Heart left ventricle (tissue), 16 donors: ENCODE data around the gene SEC22A. TPM values are rescaled to one million over a fixed set of nuclear protein-coding genes. Genes with fewer than 3 reads are reported as not detected.

Experiments
- ATAC-seq, 4 donors: fragments of 200-7000 bp; cut with Tn5 transposase; one replicate each; pipeline ENCODE4 v1.9.1; 2020 to 2022; ENCODE audit warnings: moderate library complexity in 4 of 4, mild to moderate bottlenecking in 3 of 4, moderate number of reproducible peaks in 1 of 4
- DNase-seq, 5 donors: peaks; one replicate each; pipeline ENCODE4 v3.0.0-alpha.2; 2020
- H3K27ac ChIP-seq, 12 donors: fragments of 200-600 bp; sonication (generic) in 4 of 12; one replicate each; pipeline versions ENCODE4 v1.5.0 to v1.8.0; 2016 to 2022; ENCODE audit warnings: mild to moderate bottlenecking in 2 of 12
- H3K27me3 ChIP-seq, 9 donors: fragments of 200-600 bp; sonication (generic) in 2 of 9; one replicate each; pipeline versions ENCODE4 v1.5.1 to v1.8.0; 2016 to 2022; ENCODE audit warnings: mild to moderate bottlenecking in 3 of 9
- H3K36me3 ChIP-seq, 9 donors: fragments of 200-600 bp; sonication (generic) in 2 of 9; one replicate each; pipeline versions ENCODE4 v1.5.0 to v1.8.0; 2018 to 2022; ENCODE audit warnings: mild to moderate bottlenecking in 2 of 9
- H3K4me1 ChIP-seq, 12 donors: fragments of 200-600 bp; sonication (generic) in 4 of 12; one replicate each; pipeline versions ENCODE4 v1.5.0 to v1.8.0; 2016 to 2022; ENCODE audit warnings: mild to moderate bottlenecking in 3 of 12
- H3K4me3 ChIP-seq, 12 donors: fragments of 200-600 bp; sonication (generic) in 4 of 12; one replicate each; pipeline versions ENCODE4 v1.5.0 to v1.8.0; 2017 to 2022; ENCODE audit warnings: mild to moderate bottlenecking in 9 of 12, moderate library complexity in 4 of 12
- H3K9me3 ChIP-seq, 12 donors: fragments of 200-600 bp; sonication (generic) in 4 of 12; one replicate each; pipeline versions ENCODE4 v1.5.0 to v1.8.0; 2016 to 2022; ENCODE audit warnings: mild to moderate bottlenecking in 1 of 12
- POLR2A ChIP-seq, 2 donors: fragments of 450-650 bp; IDR thresholded peaks; one replicate each; pipeline ENCODE4 v1.6.1; 2017; ENCODE audit warnings: antibody characterized with exemption in 2 of 2, mild to moderate bottlenecking in 2 of 2, moderate library complexity in 2 of 2
- WGBS, 4 donors: extraction: QIAGEN DNeasy Blood & Tissue Kit in 2 of 4; methylation state at CpG; one replicate each; pipeline versions ENCODE4 v1.1.5 to v1.1.7; 2013 to 2018; 5-methylcytosine and 5-hydroxymethylcytosine counted together
- intact Hi-C, 10 donors: fragments of 100-400 bp; cut with DNase I; formaldehyde crosslinking; loops; one replicate each; pipeline versions ENCODE4 v1.11.1 to v1.14.2; 2022
- polyA plus RNA-seq, 2 donors: library from polyadenylated mRNA; stranded (reverse); fragments of 200-250 nt; gene quantifications; one replicate each; pipeline ENCODE4 v1.2.3, GENCODE V29; 2013
- total RNA-seq, 9 donors: library from RNA; depleted of rRNA in 2 of 9; stranded (reverse); fragments of >200 nt in 2 of 9; fragmentation: NEBNext Ultra II Directional in 3 of 9; extraction: Animal tissue kit (Norgen Biotek cat#: 25700) in 3 of 9; gene quantifications; one replicate each; pipeline versions ENCODE4 v1.1.0 to v1.2.4, GENCODE V29; 2016 to 2023
- TF ChIP-seq, protein P1 (sequence below), 12 donors: fragments of 200-600 bp; sonication (generic) in 4 of 12; IDR thresholded peaks; one replicate each; pipeline versions ENCODE4 v1.5.0 to v1.8.0; 2018 to 2022; ENCODE audit warnings: antibody characterized with exemption in 12 of 12, mild to moderate bottlenecking in 5 of 12
- donor health status: ischemic (EF 13 %, LVEDD 7.1; RV severe dilation, severe dysfunction).
- donor health status: healthy with polysubstance abuse.
- donor health status: DM: no; HTN: yes; CAD: no.
- donor health status: DM: no; HTN: no; CAD: no.
- donor health status: ischemic (EF 25% LVEDD 6.9; RV normal size, moderate dysfunction).
- donor health status: ischemic (EF 25% LVEDD 5.7; RV mildly dilated, moderate dysfunction).
- donor health status: healthy.
- donor health status: DM: yes; HTN: yes; CAD: no.
- donor health status: ischemic (EF 35%, LVEDD 5.7; RV mildly dilated, moderate dysfunction).
- donor health status: nonischemic (EF 11% LVEDD 7.7; RV severe dilation, severe dysfunction).
- donor health status: DM: yes; HTN: yes; CAD: no.
- donor health status: PGD.
- donor health status: ischemic (EF 29% LVEDD 5.4; RV normal size, mild dysfunction).
- donor health status: nonischemic (EF 23%, LVEDD 6.1; RV moderate dilation, normal function).

Gene SEC22A
- total and polyA plus RNA-seq, 11 donors, result 2.2 to 27.0 (median 10.0) TPM

DNA sequence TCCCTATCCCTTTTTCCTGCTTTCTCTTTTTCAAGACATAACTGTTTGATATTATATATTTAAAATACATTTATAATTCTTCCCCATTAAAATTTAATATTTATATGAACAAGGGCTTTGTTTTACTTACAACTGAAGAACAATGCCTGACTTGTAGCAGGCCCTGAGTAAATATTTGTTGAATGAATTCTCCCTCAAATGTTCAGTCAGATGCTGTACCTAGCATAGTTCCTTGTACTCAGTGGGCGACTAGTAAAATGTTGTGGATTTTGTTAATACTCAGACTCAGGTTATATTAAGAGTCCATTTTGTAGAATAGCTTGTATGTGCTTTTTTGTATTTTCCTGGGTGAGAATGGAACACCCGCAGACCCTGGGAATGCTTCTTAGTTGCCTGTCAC is 69.1 kb downstream of the SEC22A start:
- TF ChIP-seq POLR2A (IDR thresholded peaks at IDR 0.05), result no peak
- TF ChIP-seq, protein P1, sequence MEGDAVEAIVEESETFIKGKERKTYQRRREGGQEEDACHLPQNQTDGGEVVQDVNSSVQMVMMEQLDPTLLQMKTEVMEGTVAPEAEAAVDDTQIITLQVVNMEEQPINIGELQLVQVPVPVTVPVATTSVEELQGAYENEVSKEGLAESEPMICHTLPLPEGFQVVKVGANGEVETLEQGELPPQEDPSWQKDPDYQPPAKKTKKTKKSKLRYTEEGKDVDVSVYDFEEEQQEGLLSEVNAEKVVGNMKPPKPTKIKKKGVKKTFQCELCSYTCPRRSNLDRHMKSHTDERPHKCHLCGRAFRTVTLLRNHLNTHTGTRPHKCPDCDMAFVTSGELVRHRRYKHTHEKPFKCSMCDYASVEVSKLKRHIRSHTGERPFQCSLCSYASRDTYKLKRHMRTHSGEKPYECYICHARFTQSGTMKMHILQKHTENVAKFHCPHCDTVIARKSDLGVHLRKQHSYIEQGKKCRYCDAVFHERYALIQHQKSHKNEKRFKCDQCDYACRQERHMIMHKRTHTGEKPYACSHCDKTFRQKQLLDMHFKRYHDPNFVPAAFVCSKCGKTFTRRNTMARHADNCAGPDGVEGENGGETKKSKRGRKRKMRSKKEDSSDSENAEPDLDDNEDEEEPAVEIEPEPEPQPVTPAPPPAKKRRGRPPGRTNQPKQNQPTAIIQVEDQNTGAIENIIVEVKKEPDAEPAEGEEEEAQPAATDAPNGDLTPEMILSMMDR (IDR thresholded peaks at IDR 0.05), result no peak
- DNase-seq, result no peak
- ATAC-seq, result no peak
- Histone ChIP-seq H3K4me1 (peaks cover 0 to 26% (median 1%) of the 10 kb centered on the region in 12 donors), H3K4me3 (no peak overlapping the region), H3K9me3 (peaks cover 0 to 5% (median 0%) of the 10 kb centered on the region in 12 donors), H3K27ac (peak overlapping the region in 2 of 12 donors; percentile 30 to 36), H3K36me3 (peaks cover 0 to 10% (median 0%) of the 10 kb centered on the region in 9 donors), H3K27me3 (no peaks in the 10 kb centered on the region)
- intact Hi-C loops, result no loop called here
- WGBS, 4 donors, result 85 to 96% (median 89%) methylated on average over 2 of the region's 2 CpGs

DNA sequence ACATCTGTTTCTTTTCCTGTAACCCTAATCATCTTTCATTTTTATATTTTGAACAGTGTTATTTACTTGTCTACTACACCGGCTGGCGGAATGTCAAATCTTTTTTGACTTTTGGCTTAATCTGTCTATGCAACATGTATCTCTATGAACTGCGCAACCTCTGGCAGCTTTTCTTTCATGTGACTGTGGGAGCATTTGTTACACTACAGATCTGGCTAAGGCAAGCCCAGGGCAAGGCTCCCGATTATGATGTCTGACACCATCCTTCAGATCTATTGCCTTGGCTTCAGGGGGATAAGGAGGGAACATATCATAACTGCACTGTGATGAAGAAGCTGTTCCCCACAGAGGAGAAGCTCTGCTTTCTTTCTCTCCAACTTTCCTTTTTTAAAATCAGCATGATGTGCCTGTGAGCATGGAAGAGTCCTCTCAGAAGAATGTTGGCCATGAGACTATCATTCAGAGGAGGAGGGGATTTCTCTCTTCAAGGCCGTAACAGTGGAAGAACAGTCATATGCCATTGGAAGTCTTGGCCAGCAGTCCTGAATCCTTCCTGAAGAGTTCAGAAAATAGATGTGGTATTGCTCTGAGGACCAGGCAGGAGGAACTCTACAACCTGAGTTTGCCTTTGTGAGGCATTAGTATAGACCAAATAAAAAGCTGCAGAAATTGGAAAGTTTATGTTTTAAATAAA is 69.9 kb downstream of the SEC22A start:
- peaks cover 0 to 10% (median 0%) of the 10 kb centered on the region in 9 donors for H3K36me3 ChIP-seq
- intact Hi-C loops, result no loop called here
- TF ChIP-seq POLR2A (IDR thresholded peaks at IDR 0.05), result no peak
- TF ChIP-seq, protein P1 (IDR thresholded peaks at IDR 0.05), result no peak
- no peaks in the 10 kb centered on the region for H3K27me3 ChIP-seq
- H3K27ac ChIP-seq, result peak overlapping the region in 5 of 12 donors; percentile 2 to 36 (median 30)
- WGBS, 4 donors, result 34 to 36% (median 35%) methylated on average over 5 of the region's 5 CpGs
- H3K4me1 ChIP-seq, result peaks cover 0 to 26% (median 1%) of the 10 kb centered on the region in 12 donors
- H3K4me3 ChIP-seq, result no peak overlapping the region
- ATAC-seq (peak; percentile 72 to 84 (median 82)), DNase-seq (peak in 2 of 5 donors; percentile 48 to 59)
- H3K9me3 ChIP-seq, result peaks cover 0 to 4% (median 0%) of the 10 kb centered on the region in 12 donors

DNA sequence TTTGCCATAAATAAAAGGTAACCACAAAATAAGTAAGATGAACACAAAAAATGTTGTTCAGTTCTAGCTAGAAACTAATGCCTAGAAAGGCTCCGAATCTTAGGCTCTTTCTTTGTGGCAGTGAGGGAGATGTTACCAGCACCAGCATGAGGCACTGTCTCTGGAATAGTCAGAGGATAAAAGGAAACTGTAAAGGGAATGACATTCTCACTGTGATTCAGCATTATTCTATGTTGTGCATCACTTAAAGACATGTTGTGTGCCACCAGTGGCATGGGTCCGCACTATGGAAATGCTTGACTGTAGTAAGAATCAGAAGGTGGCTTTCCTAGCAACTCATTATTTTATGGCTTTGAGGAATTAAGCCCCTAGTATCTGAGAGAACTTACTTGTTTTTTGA is 70.8 kb downstream of the SEC22A start:
- Histone ChIP-seq H3K4me1 (peaks cover 0 to 26% (median 1%) of the 10 kb centered on the region in 12 donors), H3K9me3 (no peaks in the 10 kb centered on the region), H3K36me3 (peaks cover 0 to 10% (median 0%) of the 10 kb centered on the region in 9 donors), H3K4me3 (no peak overlapping the region), H3K27ac (no peak overlapping the region), H3K27me3 (no peaks in the 10 kb centered on the region)
- no peak for ATAC-seq
- no peak for TF ChIP-seq POLR2A (IDR thresholded peaks at IDR 0.05)
- TF ChIP-seq, protein P1 (IDR thresholded peaks at IDR 0.05), result no peak
- intact Hi-C loops, result no loop called here
- no peak for DNase-seq
- WGBS, 4 donors, result 95 to 98% (median 97%) methylated on average over 2 of the region's 2 CpGs

DNA sequence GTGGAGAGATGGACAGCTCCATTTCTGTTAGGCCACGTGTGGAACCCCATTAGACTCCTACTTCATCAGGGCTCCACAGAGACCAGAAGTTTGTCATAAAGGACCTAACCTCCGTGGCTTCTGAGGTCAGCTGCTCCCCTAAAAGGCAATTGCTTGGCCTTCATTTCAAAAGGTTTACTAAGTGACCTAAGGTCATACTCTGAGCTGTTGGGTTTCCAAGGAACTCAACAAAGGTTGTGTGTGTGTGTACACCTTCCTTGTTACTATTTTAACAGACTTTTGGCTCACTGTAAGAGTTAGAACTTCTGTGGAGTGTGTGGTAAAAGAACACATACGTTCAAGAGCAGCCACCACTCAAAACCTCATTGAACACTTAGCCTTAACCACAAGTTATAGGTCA is 73.9 kb downstream of the SEC22A start:
- H3K4me1 ChIP-seq, result peaks cover 0 to 20% (median 1%) of the 10 kb centered on the region in 12 donors
- ATAC-seq, result no peak
- intact Hi-C loops, result no loop called here
- no peaks in the 10 kb centered on the region for H3K27me3 ChIP-seq
- TF ChIP-seq, protein P1 (IDR thresholded peaks at IDR 0.05), result no peak
- peaks cover 0 to 3% (median 0%) of the 10 kb centered on the region in 9 donors for H3K36me3 ChIP-seq
- H3K9me3 ChIP-seq, result no peaks in the 10 kb centered on the region
- WGBS, 4 donors, result 69 to 72% (median 71%) methylated on average over 3 of the region's 3 CpGs
- no peak for DNase-seq
- no peak overlapping the region for H3K4me3 ChIP-seq
- no peak overlapping the region for H3K27ac ChIP-seq
